PC-3 (cell line): ENCODE results near the gene PELI2. TPM values are rescaled to one million over a fixed set of nuclear protein-coding genes. Genes with fewer than 3 reads are reported as not detected.
"Not testable (repeated sequence)": the region's sequence is repeated elsewhere in the genome, so short reads cannot be mapped to it uniquely, and the experiment has no call there.

Experiments
- ATAC-seq: fragments of 200-7000 bp; cut with Tn5 transposase; 2 replicates; pipeline ENCODE4 v1.9.1; 2020; ENCODE audit warnings: mild to moderate bottlenecking, moderate library complexity
- BruUV-seq: library from RNA; stranded (reverse); fragments of 400-500 nt; replicated peaks from 2 replicates; lab custom pipeline; 2021; lab: Mats Ljungman, UMichigan
- CTCF ChIA-PET: fragments of 300-600 bp; sonication (Branson Sonifier 250); formaldehyde crosslinking; loops from one replicate; lab custom pipeline; 2022; ENCODE audit warnings: antibody characterized with exemption; lab: Charles Lee
- POLR2A ChIA-PET: fragments of 300-600 bp; sonication (Branson Sonifier 250); formaldehyde crosslinking; loops from one replicate; lab custom pipeline; 2022; ENCODE audit warnings: antibody characterized with exemption; ENCODE audit not compliant: unreplicated experiment; lab: Charles Lee
- DNase-seq: peaks from one replicate; pipeline ENCODE4 v3.0.0-alpha.2; 2015
- H2AFZ ChIP-seq: fragments of 300-600 bp; sonication (generic); 2 replicates; pipeline ENCODE4 v1.6.0; 2016; ENCODE audit warnings: antibody characterized with exemption, low read length
- H3F3A ChIP-seq: fragments of 300-600 bp; sonication (generic); one replicate; pipeline ENCODE4 v1.6.0; 2017; ENCODE audit warnings: antibody characterized with exemption, low read length, control low read depth, mild to moderate bottlenecking; ENCODE audit not compliant: unreplicated experiment
- H3K27ac ChIP-seq: fragments of 300-600 bp; sonication (generic); 2 replicates; pipeline ENCODE4 v1.5.1; 2016; ENCODE audit warnings: mild to moderate bottlenecking, low read length
- H3K27me3 ChIP-seq: fragments of 300-600 bp; sonication (generic); 2 replicates; pipeline ENCODE4 v1.6.1; 2016; ENCODE audit warnings: low read length, mixed read lengths
- H3K36me3 ChIP-seq: fragments of 300-600 bp; sonication (generic); 2 replicates; pipeline ENCODE4 v1.6.1; 2016; ENCODE audit warnings: low read depth, mixed run types, low read length, mixed read lengths
- H3K4me1 ChIP-seq: fragments of 300-600 bp; sonication (generic); 2 replicates; pipeline ENCODE4 v1.5.1; 2016; ENCODE audit warnings: low read length; ENCODE audit not compliant: insufficient read depth
- H3K4me2 ChIP-seq: fragments of 300-600 bp; sonication (generic); 2 replicates; pipeline ENCODE4 v1.6.0; 2016; ENCODE audit warnings: low read length
- H3K4me3 ChIP-seq: fragments of 300-600 bp; sonication (generic); 2 replicates; pipeline ENCODE4 v1.5.1; 2016; ENCODE audit warnings: mild to moderate bottlenecking, low read length, mixed read lengths
- H3K79me2 ChIP-seq: fragments of 300-600 bp; sonication (generic); 2 replicates; pipeline ENCODE4 v1.6.1; 2017; ENCODE audit warnings: low read length, mixed read lengths
- H3K9ac ChIP-seq: fragments of 300-600 bp; sonication (generic); 2 replicates; pipeline ENCODE4 v1.6.0; 2016; ENCODE audit warnings: mild to moderate bottlenecking, low read length
- H3K9me2 ChIP-seq: fragments of 300-600 bp; sonication (generic); replicated peaks from 2 replicates; pipeline ENCODE4 v1.6.1; 2016; ENCODE audit warnings: mixed run types, low read length, mixed read lengths
- H3K9me3 ChIP-seq: fragments of 300-600 bp; sonication (generic); 2 replicates; pipeline ENCODE4 v1.6.1; 2016; ENCODE audit warnings: low read length, mixed read lengths
- H4K20me1 ChIP-seq: fragments of 300-600 bp; sonication (generic); 2 replicates; pipeline ENCODE4 v1.6.1; 2016; ENCODE audit warnings: low read length, mixed read lengths
- EZH2 ChIP-seq: fragments of 300-600 bp; sonication (generic); IDR thresholded peaks from one replicate; pipeline ENCODE4 v1.6.1; 2017; ENCODE audit warnings: antibody characterized with exemption, mild to moderate bottlenecking, low read length; ENCODE audit not compliant: unreplicated experiment
- EZH2phosphoT487 ChIP-seq: fragments of 300-600 bp; sonication (generic); IDR thresholded peaks from 2 replicates; pipeline ENCODE4 v1.6.1; 2018; ENCODE audit warnings: mild to moderate bottlenecking, antibody characterized with exemption, low read length, borderline replicate concordance
- intact Hi-C: fragments of 100-400 bp; cut with micrococcal nuclease; formaldehyde crosslinking; loops from 2 replicates; pipeline ENCODE4 v1.9.0; 2023
- total RNA-seq: library from RNA; depleted of rRNA; stranded (reverse); fragments of >200 nt; gene quantifications from 2 replicates; pipeline ENCODE4 v1.2.3, GENCODE V29; 2014
- TF ChIP-seq, protein P1 (sequence below): fragments of 300-600 bp; sonication (generic); conservative IDR thresholded peaks from 2 replicates; pipeline ENCODE4 v1.5.1; 2017; ENCODE audit warnings: antibody characterized with exemption, low read depth, mild to moderate bottlenecking, low read length

PELI2 gene
- total RNA-seq, 1 experiment from 2014 or later, result 0.11 TPM

DNA sequence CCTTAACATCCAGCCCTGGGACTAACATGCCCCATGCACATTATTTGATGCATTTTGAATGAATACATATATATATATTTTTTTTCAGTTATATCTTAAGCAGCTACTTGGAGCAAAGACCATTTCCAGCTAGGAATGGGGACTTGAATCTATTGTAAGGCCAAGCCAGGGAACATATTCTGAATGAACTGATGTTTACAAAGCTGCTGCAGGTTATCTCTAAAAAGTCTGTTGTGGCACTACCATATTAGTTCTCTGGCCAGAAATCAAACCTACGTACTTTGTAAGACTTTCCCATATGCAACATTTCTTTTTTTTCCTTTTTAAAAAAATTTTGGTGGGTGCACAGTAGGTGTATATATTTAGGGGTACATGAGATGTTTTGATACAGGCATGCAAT is 43.4 kb downstream of the PELI2 start:
- Histone ChIP-seq H3K79me2 (no peaks in the 10 kb centered on the region), H3K27ac (no peak overlapping the region), H3K27me3 (peaks cover 14% of the 10 kb centered on the region; the same call in 1 of the 2 replicates), H3K9me3 (peaks cover 28% of the 10 kb centered on the region), H3K4me3 (no peak overlapping the region), H3K4me1 (no peaks in the 10 kb centered on the region), H2AFZ (no peak overlapping the region), H3K4me2 (no peak overlapping the region), H3F3A (no peaks in the 10 kb centered on the region), H3K9me2 (no peaks in the 10 kb centered on the region), H4K20me1 (no peaks in the 10 kb centered on the region), H3K9ac (no peak overlapping the region), H3K36me3 (no peaks in the 10 kb centered on the region)
- BruUV-seq, result no TSS peak
- no peak for TF ChIP-seq EZH2
- TF ChIP-seq, protein P1, sequence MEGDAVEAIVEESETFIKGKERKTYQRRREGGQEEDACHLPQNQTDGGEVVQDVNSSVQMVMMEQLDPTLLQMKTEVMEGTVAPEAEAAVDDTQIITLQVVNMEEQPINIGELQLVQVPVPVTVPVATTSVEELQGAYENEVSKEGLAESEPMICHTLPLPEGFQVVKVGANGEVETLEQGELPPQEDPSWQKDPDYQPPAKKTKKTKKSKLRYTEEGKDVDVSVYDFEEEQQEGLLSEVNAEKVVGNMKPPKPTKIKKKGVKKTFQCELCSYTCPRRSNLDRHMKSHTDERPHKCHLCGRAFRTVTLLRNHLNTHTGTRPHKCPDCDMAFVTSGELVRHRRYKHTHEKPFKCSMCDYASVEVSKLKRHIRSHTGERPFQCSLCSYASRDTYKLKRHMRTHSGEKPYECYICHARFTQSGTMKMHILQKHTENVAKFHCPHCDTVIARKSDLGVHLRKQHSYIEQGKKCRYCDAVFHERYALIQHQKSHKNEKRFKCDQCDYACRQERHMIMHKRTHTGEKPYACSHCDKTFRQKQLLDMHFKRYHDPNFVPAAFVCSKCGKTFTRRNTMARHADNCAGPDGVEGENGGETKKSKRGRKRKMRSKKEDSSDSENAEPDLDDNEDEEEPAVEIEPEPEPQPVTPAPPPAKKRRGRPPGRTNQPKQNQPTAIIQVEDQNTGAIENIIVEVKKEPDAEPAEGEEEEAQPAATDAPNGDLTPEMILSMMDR, result no peak
- TF ChIP-seq EZH2phosphoT487, result no peak
- intact Hi-C loops, result no loop called here
- ChIA-PET CTCF (no interaction called here), POLR2A (no interaction called here)
- DNase-seq (no peak), ATAC-seq (no peak)

DNA sequence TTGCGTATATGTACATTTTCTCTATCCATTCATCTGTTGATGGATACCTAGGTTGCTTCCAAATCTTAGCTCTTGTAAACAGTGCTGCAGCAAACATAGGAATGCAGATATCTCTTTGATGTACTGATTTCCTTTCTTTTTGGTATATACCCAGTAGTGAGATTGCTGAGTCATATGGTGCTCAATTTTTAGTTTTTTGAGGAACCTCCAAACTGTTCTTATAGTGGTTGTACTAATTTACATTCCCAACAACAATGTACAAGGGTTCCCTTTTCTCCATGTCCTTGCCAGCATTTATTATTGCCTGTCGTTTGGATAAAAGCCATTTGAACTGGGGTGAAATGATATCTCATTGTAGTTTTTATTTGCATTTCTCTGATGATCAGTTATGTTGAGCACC is 44.3 kb downstream of the PELI2 start:
- DNase-seq (no peak), ATAC-seq (no peak)
- peaks cover 10% of the 10 kb centered on the region; the same call in 1 of the 2 replicates for H3K27me3 ChIP-seq
- no TSS peak for BruUV-seq
- H3K4me1 ChIP-seq, result no peaks in the 10 kb centered on the region
- no peak overlapping the region for H3K27ac ChIP-seq
- no peaks in the 10 kb centered on the region for H4K20me1 ChIP-seq
- TF ChIP-seq, protein P1, result no peak
- TF ChIP-seq EZH2phosphoT487, result no peak
- TF ChIP-seq EZH2, result no peak
- H3F3A ChIP-seq, result no peaks in the 10 kb centered on the region
- H3K9me3 ChIP-seq, result peaks cover 28% of the 10 kb centered on the region
- POLR2A ChIA-PET, result no interaction called here
- H3K4me3 ChIP-seq, result no peak overlapping the region
- no peak overlapping the region for H3K9ac ChIP-seq
- CTCF ChIA-PET, result no interaction called here
- no peak overlapping the region for H3K4me2 ChIP-seq
- no peak overlapping the region for H2AFZ ChIP-seq
- intact Hi-C loops, result no loop called here
- no peaks in the 10 kb centered on the region for H3K9me2 ChIP-seq
- no peaks in the 10 kb centered on the region for H3K36me3 ChIP-seq
- H3K79me2 ChIP-seq, result no peaks in the 10 kb centered on the region

DNA sequence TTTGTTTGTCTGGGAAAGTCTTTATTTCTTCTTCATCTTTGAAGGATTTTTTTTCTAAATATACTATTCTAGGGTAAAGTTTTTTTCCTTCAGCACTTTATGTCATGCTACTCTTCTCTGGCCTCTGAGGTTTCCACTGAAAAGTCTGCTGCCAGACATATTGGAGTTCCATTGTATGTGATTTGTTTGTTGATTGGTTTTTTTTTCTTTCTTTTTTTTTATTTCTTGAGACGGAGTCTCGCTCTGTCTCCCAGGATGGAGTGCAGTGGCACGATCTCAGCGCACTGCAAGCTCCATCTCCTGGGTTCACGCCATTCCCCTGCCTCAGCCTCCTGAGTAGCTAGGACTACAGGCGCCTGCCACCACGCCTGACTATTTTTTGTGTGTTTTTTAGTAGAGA is 48.4 kb downstream of the PELI2 start:
- DNase-seq, intact Hi-C loops, H3F3A ChIP-seq, H2AFZ ChIP-seq, H3K27me3 ChIP-seq, CTCF ChIA-PET, H3K27ac ChIP-seq, POLR2A ChIA-PET, BruUV-seq, H4K20me1 ChIP-seq, H3K79me2 ChIP-seq, H3K9ac ChIP-seq, H3K36me3 ChIP-seq, H3K4me3 ChIP-seq, H3K4me1 ChIP-seq, H3K9me2 ChIP-seq, H3K4me2 ChIP-seq, ATAC-seq: not testable (repeated sequence)
- H3K9me3 ChIP-seq, result peaks cover 28% of the 10 kb centered on the region
